Endothelial cell of umbilical vein (primary cell): Measurements from ENCODE around the gene ARL3. TPM values are rescaled to one million over a fixed set of nuclear protein-coding genes. Genes with fewer than 3 reads are reported as not detected.

Experiments used
- BruUV-seq: library from RNA; stranded (reverse); fragments of 400-500 nt; replicated peaks from 2 replicates; lab custom pipeline; 2021; lab: Mats Ljungman, UMichigan
- CTCF ChIA-PET: fragments of 300-600, 350-600 bp; sonication (Branson Sonifier 250); formaldehyde crosslinking; loops from one replicate; lab custom pipeline; 2021; ENCODE audit warnings: antibody characterized with exemption, inconsistent platforms; lab: Charles Lee
- POLR2A ChIA-PET: fragments of 300-600, 350-600 bp; sonication (Branson Sonifier 250); formaldehyde crosslinking; loops from one replicate; lab custom pipeline; 2021; ENCODE audit warnings: antibody characterized with exemption, inconsistent platforms; lab: Charles Lee
- DNase-seq: peaks from one replicate; pipeline ENCODE4 v3.0.0-alpha.2; 2011; ENCODE audit warnings: low read depth, low spot score
- FAIRE-seq: peaks from 2 replicates; lab custom pipeline; 2011; peaks lifted over from hg19 to GRCh38; lab: Jason Lieb, UNC
- H2AFZ ChIP-seq: 2 replicates; pipeline ENCODE4 v1.6.0; 2012; ENCODE audit warnings: low read depth, low read length, control low read depth, inconsistent platforms
- H3K27ac ChIP-seq: 2 replicates; pipeline ENCODE4 v1.5.1; 2011; ENCODE audit warnings: low read depth, mild to moderate bottlenecking, control low read depth, low read length, moderate library complexity; ENCODE audit not compliant: insufficient read depth
- H3K27me3 ChIP-seq, 2 experiments: 2 replicates each; pipeline versions ENCODE4 v1.6.0 to v1.6.1; 2011; ENCODE audit warnings: low read length in 2 of 2, mixed read lengths in 1 of 2; ENCODE audit not compliant: control insufficient read depth in 2 of 2, insufficient read depth in 2 of 2
- H3K36me3 ChIP-seq, 2 experiments: 2 replicates in 1 of 2; 3 replicates in 1 of 2; pipeline ENCODE4 v1.5.1; 2011; ENCODE audit warnings: low read length in 2 of 2, mild to moderate bottlenecking in 1 of 2, moderate library complexity in 1 of 2; ENCODE audit not compliant: control insufficient read depth in 2 of 2, insufficient read depth in 2 of 2; ENCODE audit errors: extremely low read depth in 1 of 2
- H3K4me1 ChIP-seq: 3 replicates; pipeline ENCODE4 v1.5.1; 2011; ENCODE audit warnings: mild to moderate bottlenecking, low read length; ENCODE audit not compliant: control insufficient read depth, insufficient read depth; ENCODE audit errors: extremely low read depth
- H3K4me2 ChIP-seq: 2 replicates; pipeline ENCODE4 v1.6.1; 2011; ENCODE audit warnings: low read length, control low read depth, mixed read lengths; ENCODE audit not compliant: insufficient read depth
- H3K4me3 ChIP-seq, 3 experiments: fragments of 200-600 bp in 1 of 3; sonication (generic), shearing (Covaris generic) in 1 of 3; replicated peaks in 1 of 3; 2 replicates each; pipeline ENCODE4 v1.5.1; 2011 to 2016; ENCODE audit warnings: control low read depth in 3 of 3, low read length in 3 of 3, mild to moderate bottlenecking in 2 of 3, inconsistent platforms in 1 of 3, low read depth in 1 of 3, moderate library complexity in 1 of 3; ENCODE audit not compliant: insufficient read depth in 1 of 3
- H3K79me2 ChIP-seq: 2 replicates; pipeline ENCODE4 v1.6.0; 2012; ENCODE audit warnings: low read length, inconsistent platforms; ENCODE audit not compliant: control insufficient read depth, insufficient read depth
- H3K9ac ChIP-seq: replicated peaks from 2 replicates; pipeline ENCODE3; 2011; ENCODE audit warnings: low read length, control low read depth; ENCODE audit not compliant: insufficient read depth; ENCODE audit errors: extremely low read depth
- H3K9me1 ChIP-seq: replicated peaks from 3 replicates; pipeline ENCODE4 v1.6.0; 2011; ENCODE audit warnings: mild to moderate bottlenecking, low read length; ENCODE audit not compliant: control insufficient read depth, insufficient read depth; ENCODE audit errors: extremely low read depth
- H3K9me3 ChIP-seq: replicated peaks from 2 replicates; pipeline ENCODE4 v1.5.1; 2012; ENCODE audit warnings: low read length, inconsistent platforms; ENCODE audit not compliant: control insufficient read depth, insufficient read depth
- H4K20me1 ChIP-seq: replicated peaks from 2 replicates; pipeline ENCODE3; 2011; ENCODE audit warnings: mild to moderate bottlenecking, low read length; ENCODE audit not compliant: control insufficient read depth, insufficient read depth; ENCODE audit errors: extremely low read depth
- CTCF ChIP-seq, 2 donors: IDR thresholded peaks; 1 replicate in 1 of 2; 2 replicates in 1 of 2; pipeline ENCODE4 v1.5.1; 2011; ENCODE audit warnings: low read length in 2 of 2, mild to moderate bottlenecking in 2 of 2, moderate library complexity in 2 of 2, control low read depth in 1 of 2, inconsistent platforms in 1 of 2, low read depth in 1 of 2; ENCODE audit not compliant: insufficient read depth in 1 of 2; ENCODE audit errors: extremely low read depth in 1 of 2
- EZH2 ChIP-seq: IDR thresholded peaks from 2 replicates; pipeline ENCODE4 v1.6.1; 2012; ENCODE audit warnings: borderline replicate concordance, low read depth, mild to moderate bottlenecking, moderate library complexity, low read length, inconsistent platforms; ENCODE audit not compliant: severe bottlenecking
- FOS ChIP-seq: IDR thresholded peaks from 2 replicates; pipeline ENCODE4 v1.6.1; 2011; ENCODE audit warnings: mild to moderate bottlenecking, low read length, moderate library complexity, borderline replicate concordance; ENCODE audit not compliant: insufficient read depth
- GATA2 ChIP-seq: IDR thresholded peaks from 2 replicates; pipeline ENCODE4 v1.7.0; 2011; ENCODE audit warnings: low read depth, mild to moderate bottlenecking, moderate library complexity, mixed read lengths, low read length; ENCODE audit not compliant: insufficient read length, insufficient read depth
- JUN ChIP-seq: IDR thresholded peaks from 2 replicates; pipeline ENCODE4 v1.6.1; 2011; ENCODE audit warnings: borderline replicate concordance, low read depth; ENCODE audit not compliant: insufficient read length, insufficient read depth
- MAX ChIP-seq: IDR thresholded peaks from 2 replicates; pipeline ENCODE4 v1.6.1; 2011; ENCODE audit not compliant: insufficient read depth, insufficient read length
- MYC ChIP-seq: IDR thresholded peaks from one replicate; pipeline ENCODE4 v1.6.1; 2011; ENCODE audit warnings: mild to moderate bottlenecking, low read depth, low read length
- POLR2A ChIP-seq: IDR thresholded peaks from 2 replicates; pipeline ENCODE4 v1.6.1; 2012; ENCODE audit warnings: low read depth, mild to moderate bottlenecking, control low read depth, low read length
- POLR2AphosphoS5 ChIP-seq: IDR thresholded peaks from 2 replicates; pipeline ENCODE4 v1.6.1; 2012; ENCODE audit warnings: low read depth, mild to moderate bottlenecking, control low read depth, low read length, moderate library complexity; ENCODE audit not compliant: insufficient read depth
- dilution Hi-C: fragments of 300-500 bp; cut with MboI; formaldehyde crosslinking; loops from one replicate; pipeline ENCODE4 v1.15.0; 2019; ENCODE audit warnings: low sequenced_read_pairs; ENCODE audit not compliant: extremely low pct_ligation_motif_present
- intact Hi-C: fragments of 100-400 bp; cut with micrococcal nuclease; formaldehyde crosslinking; loops from one replicate; pipeline ENCODE4 v1.10.0; 2022
- polyA plus RNA-seq, 4 experiments: library from polyadenylated mRNA; depleted of rRNA in 3 of 4; stranded (reverse) in 3 of 4; unstranded in 1 of 4; fragments of >200 nt; gene quantifications; 2 replicates each; pipeline versions ENCODE4 v1.2.1 to v1.2.3, GENCODE V29; 2011 to 2012; ENCODE audit warnings: missing spikeins in 1 of 4
- total RNA-seq: library from RNA; stranded (reverse); gene quantifications from 2 replicates; pipeline ENCODE4 v1.2.3, GENCODE V29; 2021

ARL3 gene
- total and polyA plus RNA-seq, 2 donors (not counting 3 experiments of a cell fraction or from before 2014, with no cell fraction given) = 6.6 to 11.0 TPM

- no peak overlapping the region for H3K4me2 ChIP-seq
- H3K4me3 ChIP-seq = no peak overlapping the region
- CTCF ChIA-PET = interaction anchor here (0.8 to 1.8 kb wide), 2 partner anchors 15 to 27 kb away, joined by 3 to 7 read pairs; no protein-coding TSS in a partner anchor
- peaks cover 29% of the 10 kb centered on the region for H3K4me1 ChIP-seq
- no peak overlapping the region for H3K27ac ChIP-seq
- H3K79me2 ChIP-seq = peaks cover 55% of the 10 kb centered on the region
- BruUV-seq = no TSS peak
- H3K36me3 ChIP-seq = peaks cover 14 to 42% of the 10 kb centered on the region in 2 experiments
- TF ChIP-seq JUN (no peak), MAX (no peak), MYC (no peak), FOS (no peak), CTCF (IDR thresholded peaks at IDR 0.05; ENCODE audit: extremely low read depth in 1 of 2, insufficient read depth in 1 of 2, low read depth in 1 of 2, low read length in 2 of 2) (no peak), EZH2 (no peak), GATA2 (no peak), POLR2A (no peak), POLR2AphosphoS5 (no peak)
- H3K9ac ChIP-seq = no peak overlapping the region
- no peak for DNase-seq
- no peaks in the 10 kb centered on the region for H3K9me1 ChIP-seq
- no peaks in the 10 kb centered on the region for H3K27me3 ChIP-seq
- no peak for FAIRE-seq
- no peaks in the 10 kb centered on the region for H3K9me3 ChIP-seq
- intact Hi-C loops = no loop called here
- POLR2A ChIA-PET = no interaction called here
- dilution Hi-C loops = no loop called here
- H4K20me1 ChIP-seq = no peaks in the 10 kb centered on the region
- H2AFZ ChIP-seq = no peak overlapping the region
Measured at GRCh38 chr10:102654969-102655368, 59.2 kb downstream of the ARL3 start.
